GM10847 (cell line): Measurements from ENCODE around the gene ZNF827.

Experiments
- POLR2A ChIP-seq: IDR thresholded peaks from 2 replicates; pipeline ENCODE4 v1.6.1; 2011; ENCODE audit not compliant: insufficient read length; ENCODE audit errors: extremely low read depth

The ZNF827 gene

GRCh38 chr4:145816091-145816490, 122.5 kb downstream of the ZNF827 start:
- no peak for TF ChIP-seq POLR2A

GRCh38 chr4:145815626-145816025, 123.0 kb downstream of the ZNF827 start:
- TF ChIP-seq POLR2A: no peak

GRCh38 chr4:145815027-145815612, 123.5 kb downstream of the ZNF827 start:
- no peak for TF ChIP-seq POLR2A

GRCh38 chr4:145814246-145814645, 124.4 kb downstream of the ZNF827 start:
- no peak for TF ChIP-seq POLR2A

- no peak for TF ChIP-seq POLR2A
Measured at GRCh38 chr4:145812919-145813318, 125.7 kb downstream of the ZNF827 start.

GRCh38 chr4:145808848-145809512, 129.6 kb downstream of the ZNF827 start:
- TF ChIP-seq POLR2A: no peak

GRCh38 chr4:145808021-145808650, 130.5 kb downstream of the ZNF827 start:
- no peak for TF ChIP-seq POLR2A

GRCh38 chr4:145805490-145805889, 133.1 kb downstream of the ZNF827 start:
- TF ChIP-seq POLR2A: no peak

- TF ChIP-seq POLR2A: no peak
Measured at GRCh38 chr4:145804116-145804515, 134.5 kb downstream of the ZNF827 start.

- no peak for TF ChIP-seq POLR2A
Measured at GRCh38 chr4:145799223-145799622, 139.4 kb downstream of the ZNF827 start.

- no peak for TF ChIP-seq POLR2A
Measured at GRCh38 chr4:145797278-145797677, 141.3 kb downstream of the ZNF827 start.

- no peak for TF ChIP-seq POLR2A
Measured at GRCh38 chr4:145796346-145796745, 142.3 kb downstream of the ZNF827 start.

- no peak for TF ChIP-seq POLR2A
Measured at GRCh38 chr4:145795521-145795920, 143.1 kb downstream of the ZNF827 start.

GRCh38 chr4:145792429-145792828, 146.2 kb downstream of the ZNF827 start:
- TF ChIP-seq POLR2A: no peak

- TF ChIP-seq POLR2A: no peak
Measured at GRCh38 chr4:145791988-145792387, 146.6 kb downstream of the ZNF827 start.

GRCh38 chr4:145788755-145789154, 149.9 kb downstream of the ZNF827 start:
- no peak for TF ChIP-seq POLR2A
